ENCODE data around the gene C12orf56.
A peak's percentile ranks its signal among the peaks of the same experiment; 100 is the strongest.

C12orf56 gene

DNA sequence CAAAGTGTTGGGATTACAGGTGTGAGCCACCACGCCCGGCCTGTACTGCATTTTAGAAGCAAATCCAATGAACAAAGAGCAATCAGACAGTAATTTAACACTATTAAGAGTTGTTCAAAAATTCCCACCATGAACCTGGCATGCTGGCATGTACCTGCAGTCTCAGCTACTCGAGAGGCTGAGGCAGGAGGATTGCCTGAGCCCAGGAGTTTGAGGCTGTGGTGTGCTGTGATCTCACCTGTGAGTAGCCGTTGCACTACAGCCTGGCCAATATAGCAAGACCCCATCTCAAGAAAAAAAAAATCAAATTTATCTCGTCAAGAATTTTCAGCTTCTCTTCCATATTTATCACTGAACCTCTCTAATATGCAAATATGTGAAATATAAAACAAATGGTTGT is 128.7 kb downstream of the C12orf56 start:
- H3K4me3 ChIP-seq (replicated peaks; ENCODE audit: low read depth, low read length), result no peak overlapping the region
- TF ChIP-seq, protein P1, sequence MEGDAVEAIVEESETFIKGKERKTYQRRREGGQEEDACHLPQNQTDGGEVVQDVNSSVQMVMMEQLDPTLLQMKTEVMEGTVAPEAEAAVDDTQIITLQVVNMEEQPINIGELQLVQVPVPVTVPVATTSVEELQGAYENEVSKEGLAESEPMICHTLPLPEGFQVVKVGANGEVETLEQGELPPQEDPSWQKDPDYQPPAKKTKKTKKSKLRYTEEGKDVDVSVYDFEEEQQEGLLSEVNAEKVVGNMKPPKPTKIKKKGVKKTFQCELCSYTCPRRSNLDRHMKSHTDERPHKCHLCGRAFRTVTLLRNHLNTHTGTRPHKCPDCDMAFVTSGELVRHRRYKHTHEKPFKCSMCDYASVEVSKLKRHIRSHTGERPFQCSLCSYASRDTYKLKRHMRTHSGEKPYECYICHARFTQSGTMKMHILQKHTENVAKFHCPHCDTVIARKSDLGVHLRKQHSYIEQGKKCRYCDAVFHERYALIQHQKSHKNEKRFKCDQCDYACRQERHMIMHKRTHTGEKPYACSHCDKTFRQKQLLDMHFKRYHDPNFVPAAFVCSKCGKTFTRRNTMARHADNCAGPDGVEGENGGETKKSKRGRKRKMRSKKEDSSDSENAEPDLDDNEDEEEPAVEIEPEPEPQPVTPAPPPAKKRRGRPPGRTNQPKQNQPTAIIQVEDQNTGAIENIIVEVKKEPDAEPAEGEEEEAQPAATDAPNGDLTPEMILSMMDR (IDR thresholded peaks at IDR 0.05; ENCODE audit: low read depth, low read length, missing control alignments), result no peak
- no peak for DNase-seq (ENCODE audit: extremely low read depth, low read depth)

DNA sequence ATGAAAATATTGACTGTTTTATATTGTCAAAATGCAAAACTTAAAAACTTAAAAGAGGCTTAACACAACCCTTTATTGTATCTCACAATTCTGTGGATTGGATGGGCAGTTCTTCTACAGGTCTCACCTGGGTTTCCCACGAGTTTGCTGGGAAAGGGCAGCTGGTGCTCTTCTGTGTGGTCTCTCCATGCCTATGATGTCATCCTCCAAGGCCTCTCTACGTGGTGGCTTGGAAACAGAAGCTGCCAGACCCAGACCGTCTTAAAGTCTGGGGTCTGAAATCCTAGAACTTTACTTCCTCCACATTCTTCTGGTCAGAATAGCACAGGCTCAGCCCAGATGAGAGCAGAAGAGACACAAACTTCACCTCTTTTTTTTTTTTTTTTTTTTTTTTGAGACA is 132.0 kb downstream of the C12orf56 start:
- no peak overlapping the region for H3K4me3 ChIP-seq (replicated peaks; ENCODE audit: low read depth, low read length)
- no peak for DNase-seq (ENCODE audit: extremely low read depth, low read depth)
- TF ChIP-seq, protein P1 (IDR thresholded peaks at IDR 0.05; ENCODE audit: low read depth, low read length, missing control alignments), result no peak

DNA sequence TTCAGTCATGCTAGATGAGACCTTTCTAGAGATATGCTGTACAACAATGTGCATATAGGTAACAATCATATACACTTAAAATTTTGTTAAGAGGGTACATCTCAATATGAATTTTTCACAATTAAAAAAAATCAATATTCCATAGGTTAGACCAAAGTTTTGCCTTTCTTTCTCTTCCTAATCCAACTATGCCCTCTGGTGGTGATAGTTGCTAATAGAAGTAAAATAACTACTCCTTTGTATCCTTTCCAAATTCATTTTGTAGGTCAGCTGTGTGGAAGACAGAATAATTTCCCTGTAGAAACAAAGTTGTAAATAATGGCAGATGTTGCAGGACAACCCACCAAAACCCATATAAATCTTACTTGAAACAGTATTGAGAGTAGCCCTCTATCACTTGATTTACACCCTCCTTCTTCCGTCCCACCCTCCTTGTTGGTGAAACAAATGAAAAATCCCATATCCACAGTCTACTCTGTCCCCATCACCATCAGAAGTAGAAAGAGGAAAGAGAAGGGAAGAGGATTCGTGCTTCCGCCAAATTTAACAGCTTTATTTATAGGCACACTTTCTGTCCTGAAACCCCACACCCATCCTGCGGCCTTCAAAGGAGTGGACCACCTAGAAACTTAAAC is 134.3 kb downstream of the C12orf56 start:
- TF ChIP-seq, protein P1 (IDR thresholded peaks at IDR 0.05; ENCODE audit: low read depth, low read length, missing control alignments), result peak; percentile 47
- DNase-seq (ENCODE audit: extremely low read depth, low read depth), result peak; percentile 33
- no peak overlapping the region for H3K4me3 ChIP-seq (replicated peaks; ENCODE audit: low read depth, low read length)

DNA sequence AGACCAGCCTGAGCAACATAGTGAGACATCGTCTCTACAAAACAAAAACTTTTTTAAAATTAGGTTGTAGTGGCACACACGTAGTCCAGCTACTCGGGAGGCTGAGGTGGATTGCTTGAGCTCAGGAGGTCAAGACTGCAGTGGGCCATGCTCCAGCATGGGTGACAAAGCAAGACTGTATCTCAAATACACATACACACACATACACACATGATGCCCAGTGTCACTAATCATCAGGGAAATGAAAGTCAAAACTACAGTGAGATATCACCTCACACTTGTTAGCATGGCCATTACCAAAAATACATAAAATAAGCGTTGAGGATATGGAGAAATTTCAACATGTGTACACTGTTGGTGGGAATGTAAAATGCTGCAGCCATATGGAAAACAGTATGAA is 135.3 kb downstream of the C12orf56 start:
- no peak for DNase-seq (ENCODE audit: extremely low read depth, low read depth)
- TF ChIP-seq, protein P1 (IDR thresholded peaks at IDR 0.05; ENCODE audit: low read depth, low read length, missing control alignments), result no peak

DNA sequence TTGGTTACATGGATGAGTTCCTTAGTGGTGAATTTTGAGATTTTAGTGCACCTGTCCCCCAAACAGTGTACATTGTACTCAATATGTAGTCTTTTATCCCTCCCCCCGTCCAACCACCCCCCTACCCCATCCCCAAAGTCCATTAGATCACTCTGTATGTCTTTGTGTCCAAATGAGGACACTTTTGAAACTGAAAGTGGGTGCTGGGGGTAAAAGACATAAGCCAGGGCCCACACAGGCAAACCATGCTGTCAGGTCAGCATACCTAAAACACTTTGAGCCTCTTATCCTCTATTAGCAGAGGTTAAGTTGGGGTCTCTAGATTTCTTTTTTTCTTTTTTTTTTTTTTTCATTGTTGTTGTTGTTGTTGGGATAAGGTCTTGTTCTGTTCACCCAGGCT is 137.2 kb downstream of the C12orf56 start:
- TF ChIP-seq, protein P1 (IDR thresholded peaks at IDR 0.05; ENCODE audit: low read depth, low read length, missing control alignments), result no peak
- no peak overlapping the region for H3K4me3 ChIP-seq (replicated peaks; ENCODE audit: low read depth, low read length)
- DNase-seq (ENCODE audit: extremely low read depth, low read depth), result no peak

More for the DNA sequence above, 135.3 kb downstream of the C12orf56 start:
- H3K4me3 ChIP-seq (replicated peaks; ENCODE audit: low read depth, low read length), result no peak overlapping the region

DNA sequence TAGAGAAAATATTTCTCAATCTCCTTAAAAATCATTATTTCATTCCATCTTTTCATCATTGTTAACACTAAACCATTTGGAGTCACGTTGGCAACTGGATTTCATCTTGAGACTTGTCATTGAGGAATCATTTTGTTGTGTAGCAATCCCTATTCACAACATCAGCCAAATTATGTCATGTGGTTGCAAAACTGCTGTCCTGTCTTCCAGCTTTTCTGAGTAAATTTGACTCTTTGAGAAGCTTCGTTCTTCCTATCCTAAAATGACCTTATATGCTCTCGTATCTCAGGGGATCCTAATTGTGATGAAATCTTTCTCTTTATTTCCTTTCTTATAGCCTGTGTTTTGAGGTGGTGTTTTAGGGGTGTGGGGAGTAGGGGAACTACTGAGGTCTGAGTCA is 137.9 kb downstream of the C12orf56 start:
- TF ChIP-seq, protein P1 (IDR thresholded peaks at IDR 0.05; ENCODE audit: low read depth, low read length, missing control alignments), result no peak
- no peak overlapping the region for H3K4me3 ChIP-seq (replicated peaks; ENCODE audit: low read depth, low read length)
- no peak for DNase-seq (ENCODE audit: extremely low read depth, low read depth)

DNA sequence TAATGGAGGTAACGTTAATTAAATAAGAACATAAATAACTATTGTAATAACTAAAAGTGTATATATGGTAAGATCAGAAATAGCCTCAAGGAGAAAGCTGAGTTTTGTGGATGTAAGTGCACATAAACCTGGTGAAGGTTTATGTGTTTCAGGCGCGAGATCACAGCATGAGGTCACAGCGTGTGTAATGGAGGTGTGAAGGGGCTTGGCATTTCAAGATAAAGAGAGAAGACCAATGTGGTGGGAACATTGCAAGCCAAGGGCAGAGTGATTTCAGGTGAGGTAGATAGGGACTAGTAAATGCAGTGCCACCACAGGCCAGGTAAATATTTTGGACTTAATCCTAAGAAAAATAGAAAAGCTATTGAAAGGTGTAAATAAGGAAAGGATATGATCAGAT is 146.7 kb downstream of the C12orf56 start:
- H3K4me3 ChIP-seq (replicated peaks; ENCODE audit: low read depth, low read length), result no peak overlapping the region
- no peak for DNase-seq (ENCODE audit: extremely low read depth, low read depth)
- TF ChIP-seq, protein P1 (IDR thresholded peaks at IDR 0.05; ENCODE audit: low read depth, low read length, missing control alignments), result no peak

Measured in HFF-Myc (cell line).